GM19035 (cell line): ENCODE data around the gene MRPL21.
"Not testable (repeated sequence)": the region's sequence is repeated elsewhere in the genome, so short reads cannot be mapped to it uniquely, and the experiment has no call there.

Experiments used
- ATAC-seq: cut with Tn5 transposase; IDR thresholded peaks from one replicate; pipeline ENCODE4 v1.9.1; 2021; ENCODE audit not compliant: unreplicated experiment

MRPL21 gene

DNA sequence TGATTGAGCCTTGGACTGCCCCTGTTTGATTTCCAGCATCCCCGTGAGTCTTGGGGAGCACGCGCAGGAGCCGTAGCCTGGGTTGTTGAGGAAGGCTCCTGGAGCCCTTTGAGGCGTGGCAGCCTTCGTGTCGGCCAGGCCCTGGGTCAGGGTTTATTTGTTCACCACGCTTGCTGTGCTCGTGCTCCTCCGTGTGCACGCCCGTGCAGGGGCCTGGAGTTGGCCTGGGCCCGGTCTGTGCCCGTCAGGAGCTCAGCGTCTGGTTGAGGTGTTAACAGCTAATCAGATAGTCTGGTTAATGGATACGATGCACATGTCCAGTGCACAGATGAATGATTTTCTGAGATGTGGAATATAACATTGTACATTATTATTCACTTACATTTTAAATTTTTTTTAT, 8.1 kb upstream of the MRPL21 start:
- ATAC-seq, result no peak

DNA sequence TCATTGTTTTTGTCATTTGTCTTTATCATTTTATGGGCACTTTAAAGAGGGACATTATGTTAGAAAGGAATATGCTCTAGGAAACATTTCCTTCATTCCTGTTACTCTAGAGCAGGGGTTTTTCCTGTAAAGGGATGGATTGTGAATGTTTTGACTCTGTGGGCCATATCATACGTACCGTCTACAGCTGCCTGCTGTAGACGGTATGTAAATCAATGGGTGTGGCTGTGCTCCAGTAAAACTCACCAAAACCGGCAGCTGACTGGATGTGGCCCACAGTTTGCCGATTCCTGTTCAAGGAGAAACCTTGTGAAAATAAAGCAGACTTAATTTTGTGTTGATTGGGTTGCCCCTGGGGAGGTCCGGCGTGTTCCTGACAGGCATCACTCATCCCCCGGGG, 7.3 kb upstream of the MRPL21 start:
- no peak for ATAC-seq

DNA sequence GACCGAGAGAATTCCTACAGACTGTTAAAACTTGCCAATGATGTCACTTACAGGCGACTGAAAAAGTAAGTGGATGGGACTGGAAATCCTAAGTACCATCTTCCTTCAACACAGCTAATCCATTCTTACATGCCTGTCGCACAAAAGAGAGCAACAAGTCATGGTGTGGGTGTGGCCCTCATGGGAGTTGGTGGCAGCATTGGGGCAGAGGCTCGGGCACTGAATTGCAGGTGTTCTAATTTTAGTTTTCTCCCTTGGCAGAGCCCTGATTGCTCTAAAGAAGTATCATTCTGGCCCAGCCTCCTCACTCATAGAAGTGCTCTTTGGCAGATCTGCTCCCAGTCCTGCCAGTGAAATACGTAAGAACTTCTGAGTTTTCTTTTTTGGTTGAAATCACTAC, 4.6 kb upstream of the MRPL21 start:
- ATAC-seq, result no peak

DNA sequence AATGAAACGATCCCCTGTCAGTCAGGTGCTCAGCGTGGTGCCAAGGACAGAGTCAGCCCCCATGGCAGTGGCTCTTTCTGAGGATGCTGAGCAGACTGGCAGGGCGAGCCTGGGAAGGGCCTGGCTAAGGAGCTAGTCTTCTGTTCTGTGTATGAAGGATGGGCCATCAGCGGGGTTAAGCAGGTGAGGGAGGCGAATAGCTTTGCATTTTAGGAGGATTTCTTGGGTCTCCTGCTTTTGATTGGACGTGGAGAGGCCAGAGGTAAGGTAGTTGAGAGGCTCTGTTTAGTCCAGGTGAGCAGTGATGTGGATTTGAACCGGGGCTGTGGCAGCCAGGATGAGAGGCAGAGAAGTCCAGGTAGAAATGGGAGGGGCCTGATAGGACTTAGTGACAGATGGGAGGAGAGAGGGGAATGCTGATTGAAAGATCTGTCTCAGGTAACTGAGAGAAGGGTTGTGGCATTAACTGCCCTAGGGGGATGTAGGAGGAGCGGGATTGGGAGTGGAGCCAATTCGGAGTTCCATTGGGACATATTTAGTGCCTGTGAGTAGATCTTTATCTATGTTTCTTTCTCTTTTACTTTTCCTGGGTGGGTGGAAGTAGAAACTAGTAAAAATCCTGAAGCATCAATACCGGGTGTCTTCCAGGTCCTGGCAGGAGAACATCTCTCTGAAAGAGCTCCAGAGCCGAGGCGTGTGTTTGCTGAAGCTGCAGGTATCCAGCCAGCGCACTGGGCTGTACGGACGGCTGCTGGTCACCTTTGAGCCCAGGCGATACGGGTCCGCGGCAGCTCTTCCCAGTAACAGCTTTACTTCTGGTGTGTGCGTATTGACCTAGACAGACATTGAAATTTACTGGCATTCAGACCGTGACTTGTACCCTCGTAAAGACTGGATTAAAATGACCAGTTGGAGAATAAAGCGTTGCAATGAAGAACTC, 2.1 kb upstream of the MRPL21 start:
- no peak for ATAC-seq

DNA sequence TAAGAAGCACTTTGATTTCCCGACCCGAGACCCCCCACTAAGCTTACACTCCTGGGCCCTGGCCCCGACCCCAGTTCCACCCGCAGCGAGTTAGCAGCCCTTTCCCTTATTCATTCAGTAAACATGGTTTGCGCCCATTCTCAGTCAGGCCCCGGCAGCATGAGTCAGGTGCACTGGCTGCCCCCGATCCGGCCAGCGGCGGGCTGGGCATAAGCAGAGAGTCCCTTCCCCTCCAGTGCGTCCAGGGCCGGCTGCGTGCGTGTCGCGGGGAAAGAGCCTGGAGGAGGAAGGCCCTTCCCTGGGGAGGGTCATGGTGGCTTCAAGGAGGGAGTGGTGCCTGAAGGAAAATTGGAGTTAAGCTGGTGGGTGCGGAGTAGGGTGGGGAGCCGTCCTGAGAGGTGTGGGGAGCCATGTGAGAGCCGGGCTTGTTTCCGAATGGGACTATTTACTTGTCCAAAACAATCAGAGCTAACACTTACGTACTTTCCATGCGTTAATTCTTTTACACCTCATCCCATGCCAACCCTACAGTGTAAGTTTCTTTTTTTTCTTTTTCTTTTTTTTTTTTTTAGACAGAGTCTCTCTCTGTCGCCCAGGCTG, 716 bp upstream of the MRPL21 start:
- ATAC-seq, result peak; percentile 13

DNA sequence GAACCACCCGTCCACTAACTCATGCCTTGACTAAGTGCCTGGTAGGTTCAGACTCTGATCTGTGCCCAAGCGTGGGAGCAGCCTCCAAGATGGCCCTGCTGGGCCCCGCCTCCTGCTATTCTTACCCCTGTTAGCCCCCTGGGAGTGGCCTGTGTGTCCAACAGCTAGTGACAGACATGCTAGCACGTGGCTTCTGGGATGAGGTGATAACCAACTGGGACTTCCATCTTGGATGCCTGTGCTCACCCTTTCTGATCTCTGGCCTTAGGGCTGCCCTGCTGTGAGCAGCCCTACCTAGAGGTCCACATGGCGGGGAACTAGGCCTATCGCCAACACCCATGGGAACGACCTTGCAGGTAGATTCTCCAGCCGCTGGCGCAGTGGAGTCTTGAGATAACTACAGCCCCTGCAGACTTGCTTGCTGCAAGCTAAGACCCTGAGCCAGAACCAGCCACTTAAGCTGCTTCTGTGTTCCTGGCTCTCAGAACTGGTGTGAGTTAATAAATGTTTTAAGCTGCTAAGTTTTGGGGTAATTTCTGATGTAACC, 2.7 kb downstream of the MRPL21 start:
- ATAC-seq, result no peak

DNA sequence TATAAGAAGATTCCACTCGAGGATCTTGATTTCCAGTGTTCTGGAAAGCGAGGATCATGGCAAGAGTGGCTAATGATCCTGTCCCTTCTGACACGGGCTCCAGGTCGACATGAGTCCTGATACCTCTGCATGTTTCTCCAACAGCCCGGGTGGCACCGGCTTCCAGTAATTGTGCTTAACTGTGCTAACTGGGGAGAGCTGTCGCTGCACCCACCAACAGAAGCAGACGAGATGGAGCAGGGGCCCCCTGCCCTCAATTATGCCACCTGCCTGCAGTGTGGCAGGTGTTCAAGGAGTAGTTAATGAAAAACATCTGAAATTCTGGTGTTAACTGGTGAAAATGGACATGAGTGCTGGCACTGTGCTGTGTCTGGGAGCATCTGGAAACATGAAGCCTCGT, 6.2 kb downstream of the MRPL21 start:
- no peak for ATAC-seq

DNA sequence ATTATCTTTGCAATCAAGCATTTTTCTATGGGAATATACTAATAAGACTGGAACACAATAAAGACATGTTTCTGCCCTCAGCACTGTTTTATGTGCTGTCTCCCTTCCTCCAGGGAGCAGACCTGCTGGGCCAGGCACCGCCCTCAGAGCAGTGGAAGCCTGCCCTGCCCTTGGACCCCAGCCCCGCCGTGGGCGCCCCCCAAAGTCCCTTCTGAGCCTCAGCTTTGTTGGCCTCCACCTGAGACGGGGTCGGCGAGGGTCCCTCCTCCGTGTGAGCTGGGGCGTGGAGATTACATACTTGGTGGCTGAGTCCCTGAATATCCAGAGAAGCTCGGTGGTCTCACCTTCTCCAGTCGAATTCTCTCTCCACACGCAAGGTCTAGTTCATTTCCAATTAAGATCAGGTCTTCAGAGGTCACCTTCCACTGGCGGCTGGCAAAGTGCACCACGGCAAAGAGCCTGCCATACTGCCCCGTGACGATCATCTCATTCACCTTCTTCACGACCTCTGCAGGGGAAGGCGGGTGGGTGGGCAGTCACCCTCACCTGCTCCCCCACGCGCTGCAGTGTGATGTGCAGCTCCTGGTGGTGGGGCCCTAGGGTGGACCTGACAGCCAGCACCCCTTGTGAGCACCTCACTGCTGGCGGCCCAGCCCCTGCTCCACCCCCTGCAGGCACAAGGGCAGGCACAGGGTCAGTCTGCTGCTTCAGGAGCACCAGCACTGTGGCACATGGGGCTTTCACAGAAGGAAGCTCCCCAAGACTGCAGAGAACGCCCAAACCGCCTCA, 7.3 kb downstream of the MRPL21 start:
- no peak for ATAC-seq

DNA sequence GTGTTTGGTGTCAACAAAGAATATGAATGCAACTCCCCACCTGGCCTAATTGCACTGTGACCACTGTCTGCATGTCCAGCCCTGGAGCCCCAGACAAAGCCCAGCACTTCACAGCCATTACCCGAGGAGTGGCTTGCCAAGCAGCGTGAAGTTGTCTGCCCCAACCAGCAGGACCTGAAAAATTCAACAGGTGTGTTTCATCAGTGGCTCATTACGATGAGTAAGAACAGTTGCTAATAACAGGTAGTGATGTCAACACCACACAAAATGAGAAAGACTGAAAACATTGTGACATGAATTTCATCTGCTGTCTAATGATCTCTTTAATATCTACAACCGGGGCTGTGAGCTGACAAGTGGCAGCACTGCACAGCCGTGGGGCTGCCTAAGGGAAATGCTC, 10.3 kb downstream of the MRPL21 start:
- no peak for ATAC-seq

DNA sequence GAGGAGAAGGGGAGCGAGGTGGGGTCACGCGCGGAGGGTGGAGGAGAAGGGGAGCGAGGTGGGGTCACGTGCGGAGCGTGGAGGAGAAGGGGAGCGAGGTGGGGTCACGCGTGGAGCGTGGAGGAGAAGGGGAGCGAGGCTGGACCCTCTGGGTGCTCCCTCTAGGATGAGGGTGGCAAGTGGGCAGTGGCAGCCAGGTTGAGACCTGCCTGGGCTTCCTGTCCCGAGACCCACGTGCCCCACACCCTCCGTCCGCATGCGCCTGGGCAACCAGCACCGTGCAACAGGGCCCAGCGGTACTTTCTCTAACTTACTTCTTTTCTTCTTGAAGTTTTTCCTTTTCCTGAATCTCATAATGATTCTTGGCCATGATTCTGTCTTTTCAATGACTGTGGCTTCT, 11.1 kb downstream of the MRPL21 start:
- ATAC-seq, result no peak

DNA sequence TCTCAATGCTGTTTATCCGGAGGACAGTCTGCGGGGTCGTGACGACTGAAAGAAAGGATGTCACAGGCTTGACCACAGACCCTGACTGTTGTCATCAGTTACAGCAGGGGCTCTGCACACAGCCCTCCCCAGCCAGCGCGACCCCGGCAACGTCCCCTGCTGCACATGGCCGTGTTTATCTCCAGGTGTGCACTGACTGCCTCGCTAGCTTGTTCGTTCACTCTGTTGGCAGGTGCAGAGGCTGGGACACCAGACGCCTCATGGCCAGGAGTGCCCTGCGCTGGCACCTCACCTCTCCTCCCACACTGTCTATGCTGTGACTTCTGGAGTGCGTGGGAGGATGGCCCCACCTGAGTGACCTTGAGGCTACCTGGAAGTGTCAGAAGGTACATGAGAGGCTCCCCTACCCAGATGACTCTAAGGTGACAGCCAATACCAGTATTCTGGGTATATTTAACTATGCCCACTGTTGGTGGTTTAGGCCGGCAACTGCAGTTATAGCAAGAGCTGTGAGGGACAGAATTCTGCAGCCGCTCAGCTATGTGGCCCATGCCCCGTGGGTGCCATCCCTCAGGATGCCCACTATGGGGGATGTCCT, 12.2 kb downstream of the MRPL21 start:
- no peak for ATAC-seq

DNA sequence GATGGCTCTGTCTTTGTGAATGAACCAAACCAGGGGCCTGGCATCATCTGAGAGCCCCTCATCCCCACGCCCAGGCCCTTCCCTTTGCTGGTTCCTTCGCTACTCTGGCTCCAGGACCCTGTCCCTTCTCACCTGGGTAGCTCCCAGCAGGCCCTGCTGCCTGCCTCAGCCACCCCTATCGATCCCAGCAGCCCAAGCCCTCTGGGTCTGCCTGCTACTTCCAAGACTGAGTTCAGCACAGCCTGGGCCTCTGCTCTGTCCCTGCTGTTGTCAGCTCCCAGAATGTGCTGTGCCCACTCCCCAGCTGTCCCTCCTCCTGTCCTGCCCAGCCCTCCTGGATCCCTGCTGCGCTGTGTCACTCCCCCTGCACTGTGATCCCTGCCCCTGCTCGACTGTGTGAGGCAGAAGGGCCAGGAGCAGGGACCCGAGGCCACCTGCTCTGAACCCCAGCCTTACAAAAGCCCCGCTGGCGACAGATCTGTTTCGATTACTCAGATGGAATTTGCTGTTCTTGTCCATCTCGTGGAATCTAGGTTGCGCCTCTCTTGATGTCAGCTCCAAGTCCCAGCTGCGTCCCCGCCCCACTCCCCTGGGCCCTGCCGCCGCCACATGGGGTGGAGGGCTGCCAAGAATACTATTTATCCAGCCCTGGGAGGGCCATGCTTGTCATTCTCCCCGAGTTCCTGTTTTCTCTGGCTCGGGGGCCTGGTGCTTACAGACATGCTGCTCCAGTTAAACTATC, 13.0 kb downstream of the MRPL21 start:
- no peak for ATAC-seq

DNA sequence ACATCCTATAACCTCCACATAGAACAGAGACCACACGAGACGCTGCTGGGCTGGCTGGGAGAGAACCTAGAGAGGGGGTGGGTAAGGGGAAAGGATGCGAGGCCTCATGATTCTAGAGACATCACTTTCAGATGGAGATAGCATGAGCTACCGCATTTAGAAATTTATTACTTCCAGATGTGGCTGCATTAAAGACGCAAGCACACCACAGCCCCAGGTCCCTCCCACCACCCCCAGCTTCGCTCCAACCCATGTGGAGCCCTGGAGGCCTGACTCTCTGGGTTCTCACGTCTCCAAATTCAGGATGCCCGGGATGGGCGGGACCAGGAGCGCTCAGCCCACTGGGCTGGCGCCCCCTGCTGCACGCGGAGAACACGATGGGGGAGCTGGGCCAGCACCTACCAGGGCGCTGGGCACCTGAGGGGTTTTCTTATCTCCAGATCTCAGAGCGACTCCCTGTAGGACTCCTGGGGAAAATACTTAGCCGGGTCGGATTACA, 13.6 kb downstream of the MRPL21 start:
- ATAC-seq, result no peak

DNA sequence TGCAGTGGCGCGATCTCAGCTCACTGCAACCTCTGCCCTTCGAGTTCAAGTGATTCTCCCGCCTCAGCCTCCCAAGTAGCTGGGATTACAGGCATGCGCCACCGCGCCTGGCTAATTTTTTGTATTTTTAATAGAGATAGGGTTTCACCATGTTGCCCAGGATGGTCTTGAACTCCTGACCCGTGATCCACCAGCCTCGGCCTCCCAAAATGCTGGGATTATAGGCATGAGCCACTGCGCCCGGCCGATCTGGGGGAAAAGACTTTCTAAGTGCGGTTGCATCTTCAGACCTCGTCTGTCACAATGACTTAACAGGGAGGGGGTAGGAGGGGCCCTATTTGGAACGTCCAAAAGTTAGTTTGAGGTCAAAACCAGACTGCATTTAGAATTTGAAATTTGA, 18.8 kb downstream of the MRPL21 start:
- ATAC-seq, result not testable (repeated sequence)

DNA sequence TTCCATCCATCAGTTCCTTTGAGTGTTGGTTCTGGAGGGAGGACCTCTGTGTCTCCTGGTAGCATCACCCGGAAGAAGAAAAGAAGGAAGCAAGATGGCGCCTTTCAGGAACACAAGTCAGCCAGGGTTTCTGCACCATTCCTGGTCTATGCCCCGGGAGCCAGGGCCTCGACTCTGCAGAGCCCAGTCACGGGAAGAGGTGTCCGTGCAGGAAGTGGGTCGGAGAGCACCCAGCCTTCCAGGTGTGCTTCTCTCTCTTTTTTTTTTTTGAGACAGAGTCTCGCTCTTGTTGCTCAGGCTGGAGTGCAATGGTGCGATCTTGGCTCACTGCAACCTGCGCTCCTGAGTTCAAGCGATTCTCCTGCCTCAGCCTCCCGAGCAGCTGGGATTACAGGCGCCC, 21.2 kb downstream of the MRPL21 start:
- no peak for ATAC-seq

DNA sequence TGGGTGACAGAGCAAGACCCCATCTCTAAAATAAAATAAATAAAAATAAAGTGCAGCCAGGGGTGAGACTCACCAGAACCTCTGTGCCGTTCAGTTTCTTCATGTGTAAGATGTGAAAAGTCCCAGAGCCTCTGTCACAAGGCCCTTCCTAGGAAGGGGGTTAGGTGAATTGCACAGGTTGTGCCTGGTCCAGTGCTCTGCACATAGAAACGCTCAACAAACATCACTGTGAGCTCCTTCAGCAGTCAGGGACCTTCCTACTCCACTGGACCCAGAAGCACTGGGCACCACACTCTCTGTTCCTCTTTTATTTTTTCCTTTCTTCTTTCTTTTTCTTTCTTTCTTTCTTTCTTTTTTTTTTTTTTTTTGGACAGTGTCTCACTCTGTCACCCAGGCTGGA, 22.3 kb downstream of the MRPL21 start:
- no peak for ATAC-seq

DNA sequence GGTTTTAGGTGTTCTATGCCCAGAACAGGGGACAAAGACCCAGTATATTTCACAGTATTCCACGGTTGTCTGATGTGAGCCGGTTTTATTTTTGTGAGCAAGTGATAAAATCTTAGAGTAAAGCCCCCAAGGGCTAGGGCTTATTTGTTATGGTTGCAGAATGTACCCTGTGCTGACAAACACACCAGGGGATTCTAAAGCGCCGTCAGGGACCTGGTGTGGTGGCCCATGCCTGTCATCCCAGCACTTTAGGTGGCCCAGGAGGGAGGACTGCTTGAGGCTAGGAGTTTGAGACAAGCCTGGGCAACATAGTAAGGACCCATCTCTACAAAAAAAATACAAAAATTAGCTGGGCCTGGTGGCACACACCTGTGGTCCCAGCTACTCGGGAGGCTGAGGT, 22.8 kb downstream of the MRPL21 start:
- ATAC-seq, result no peak

DNA sequence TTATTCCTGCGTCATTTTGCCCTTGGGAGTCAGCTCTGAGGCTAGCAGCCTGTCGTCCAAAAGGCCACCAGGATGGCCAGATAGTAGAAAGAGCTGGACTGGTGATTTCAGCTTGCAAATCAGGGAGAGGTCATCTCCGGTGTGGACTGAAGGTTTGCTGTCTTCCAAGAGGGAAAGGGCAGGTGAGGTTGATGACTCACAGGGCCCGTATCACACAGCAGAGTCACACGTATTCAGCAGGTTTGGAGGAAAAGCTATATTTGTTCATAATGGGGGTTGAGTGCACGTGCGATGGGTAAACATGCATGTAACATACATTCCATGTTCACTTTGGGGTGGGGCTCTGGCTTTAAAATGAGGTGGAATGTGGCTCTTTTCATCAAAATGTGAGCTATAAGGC, 25.6 kb downstream of the MRPL21 start:
- no peak for ATAC-seq

DNA sequence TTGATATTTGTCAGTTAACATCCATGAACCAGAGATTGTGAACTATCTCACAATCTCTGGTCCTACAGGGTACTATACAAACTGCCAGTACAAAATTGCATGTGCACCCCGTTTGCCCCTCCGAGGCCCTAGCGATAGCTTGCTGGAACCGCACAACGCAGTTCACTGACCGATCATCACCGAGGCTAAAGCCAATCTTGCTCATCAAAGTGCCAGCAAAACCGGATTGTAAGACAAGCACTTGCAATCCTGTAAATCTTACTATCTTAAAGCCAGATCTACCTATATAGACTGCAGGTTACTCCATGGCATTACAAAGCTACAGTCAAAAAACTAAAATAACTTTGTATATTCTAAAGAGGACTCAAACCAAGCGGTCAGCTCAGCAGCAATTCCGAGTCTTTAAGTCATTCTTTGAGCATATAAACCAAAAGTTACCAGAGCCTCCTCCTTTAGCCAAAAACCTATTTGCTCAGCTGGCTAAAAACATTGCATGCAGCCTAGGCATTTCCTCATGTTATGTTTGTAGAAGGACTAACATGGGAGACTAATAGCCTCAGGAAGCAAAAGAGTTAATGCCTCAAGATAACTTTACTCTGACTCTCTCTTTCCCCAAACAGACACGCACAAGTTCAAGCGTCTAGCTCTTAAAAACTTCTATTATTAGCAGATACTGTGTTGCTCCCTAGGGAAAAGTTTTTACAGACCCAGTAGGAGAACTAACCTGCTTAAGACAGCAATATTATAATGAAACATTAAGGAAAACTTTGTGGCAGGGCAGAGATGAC, 31.2 kb downstream of the MRPL21 start:
- no peak for ATAC-seq
